ENCODE results near the gene KRT27. TPM values are rescaled to one million over a fixed set of nuclear protein-coding genes. Genes with fewer than 3 reads are reported as not detected.
"Not testable (repeated sequence)": the region's sequence is repeated elsewhere in the genome, so short reads cannot be mapped to it uniquely, and the experiment has no call there.

KRT27 gene
- total RNA-seq, 4 donors from 2014 or later = not detected

GRCh38 chr17:40815381-40815780 is 33.0 kb upstream of the KRT27 start:
- Histone ChIP-seq H3K36me3 (no peaks in the 10 kb centered on the region), H3K4me1 (peaks cover 0 to 6% of the 10 kb centered on the region in 2 donors), H3K4me3 (no peak overlapping the region), H3K27me3 (peaks cover 0 to 5% of the 10 kb centered on the region in 2 donors), H3K27ac (no peak overlapping the region), H3K9me3 (no peaks in the 10 kb centered on the region)
- TF ChIP-seq CTCF (IDR thresholded peaks at IDR 0.05) (no peak), POLR2A (IDR thresholded peaks at IDR 0.05) (no peak)
- DNase-seq = no peak
- intact Hi-C loops (cut with DNase I; ENCODE audit: low total_unique reads) = no loop called here

DNA sequence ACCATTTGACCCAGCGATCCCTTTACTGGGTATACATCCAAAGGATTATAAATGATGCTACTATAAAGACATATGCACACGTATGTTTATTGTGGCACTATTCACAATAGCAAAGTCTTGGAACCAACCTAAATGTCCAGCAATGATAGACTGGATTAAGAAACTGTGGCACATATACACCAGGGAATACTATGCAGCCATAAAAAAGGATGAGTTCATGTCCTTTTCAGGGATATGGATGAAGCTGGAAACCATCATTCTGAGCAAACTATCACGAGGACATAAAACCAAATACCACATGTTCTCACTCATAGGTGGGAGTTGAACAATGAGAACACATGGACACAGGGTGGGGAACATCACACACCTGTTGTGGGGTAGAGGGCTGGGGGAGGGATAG is 32.3 kb upstream of the KRT27 start:
- H3K27me3 ChIP-seq; H3K4me3 ChIP-seq; H3K36me3 ChIP-seq; H3K4me1 ChIP-seq; H3K27ac ChIP-seq; H3K9me3 ChIP-seq; intact Hi-C loops (cut with DNase I; ENCODE audit: low total_unique reads); DNase-seq: not testable (repeated sequence)

GRCh38 chr17:40813804-40814203 is 31.5 kb upstream of the KRT27 start:
- H3K36me3 ChIP-seq = no peaks in the 10 kb centered on the region
- DNase-seq = no peak
- H3K4me1 ChIP-seq = peaks cover 0 to 6% of the 10 kb centered on the region in 2 donors
- no peak for TF ChIP-seq POLR2A (IDR thresholded peaks at IDR 0.05)
- TF ChIP-seq CTCF (IDR thresholded peaks at IDR 0.05) = no peak
- intact Hi-C loops (cut with DNase I; ENCODE audit: low total_unique reads) = no loop called here
- H3K9me3 ChIP-seq = no peaks in the 10 kb centered on the region
- no peak overlapping the region for H3K27ac ChIP-seq
- peaks cover 0 to 5% of the 10 kb centered on the region in 2 donors for H3K27me3 ChIP-seq
- H3K4me3 ChIP-seq = no peak overlapping the region

- peaks cover 0 to 5% of the 10 kb centered on the region in 2 donors for H3K27me3 ChIP-seq
- no peaks in the 10 kb centered on the region for H3K36me3 ChIP-seq
- H3K27ac ChIP-seq = no peak overlapping the region
- no peak overlapping the region for H3K4me3 ChIP-seq
- no peak for DNase-seq
- intact Hi-C loops (cut with DNase I; ENCODE audit: low total_unique reads) = no loop called here
- TF ChIP-seq CTCF (IDR thresholded peaks at IDR 0.05) (no peak), POLR2A (IDR thresholded peaks at IDR 0.05) (no peak)
- peaks cover 0 to under 1% of the 10 kb centered on the region in 2 donors for H3K4me1 ChIP-seq
- no peaks in the 10 kb centered on the region for H3K9me3 ChIP-seq
Observed at GRCh38 chr17:40812639-40813038, 30.3 kb upstream of the KRT27 start.

GRCh38 chr17:40810494-40810893 is 28.1 kb upstream of the KRT27 start:
- no peaks in the 10 kb centered on the region for H3K9me3 ChIP-seq
- no peak overlapping the region for H3K4me3 ChIP-seq
- TF ChIP-seq CTCF (IDR thresholded peaks at IDR 0.05) (no peak), POLR2A (IDR thresholded peaks at IDR 0.05) (no peak)
- no peak overlapping the region for H3K27ac ChIP-seq
- DNase-seq = no peak
- intact Hi-C loops (cut with DNase I; ENCODE audit: low total_unique reads) = no loop called here
- H3K27me3 ChIP-seq = peaks cover 0 to 5% of the 10 kb centered on the region in 2 donors
- no peaks in the 10 kb centered on the region for H3K4me1 ChIP-seq
- H3K36me3 ChIP-seq = no peaks in the 10 kb centered on the region
